ENCODE data around the gene TGFBR3L.

Gene TGFBR3L

GRCh38 chr19:7961920-7962626 is 47.4 kb downstream of the TGFBR3L start:
- no peak for DNase-seq

- DNase-seq: no peak
Measured at GRCh38 chr19:7962644-7963268, 48.1 kb downstream of the TGFBR3L start.

GRCh38 chr19:7963566-7963965 is 48.9 kb downstream of the TGFBR3L start:
- no peak for DNase-seq

DNA sequence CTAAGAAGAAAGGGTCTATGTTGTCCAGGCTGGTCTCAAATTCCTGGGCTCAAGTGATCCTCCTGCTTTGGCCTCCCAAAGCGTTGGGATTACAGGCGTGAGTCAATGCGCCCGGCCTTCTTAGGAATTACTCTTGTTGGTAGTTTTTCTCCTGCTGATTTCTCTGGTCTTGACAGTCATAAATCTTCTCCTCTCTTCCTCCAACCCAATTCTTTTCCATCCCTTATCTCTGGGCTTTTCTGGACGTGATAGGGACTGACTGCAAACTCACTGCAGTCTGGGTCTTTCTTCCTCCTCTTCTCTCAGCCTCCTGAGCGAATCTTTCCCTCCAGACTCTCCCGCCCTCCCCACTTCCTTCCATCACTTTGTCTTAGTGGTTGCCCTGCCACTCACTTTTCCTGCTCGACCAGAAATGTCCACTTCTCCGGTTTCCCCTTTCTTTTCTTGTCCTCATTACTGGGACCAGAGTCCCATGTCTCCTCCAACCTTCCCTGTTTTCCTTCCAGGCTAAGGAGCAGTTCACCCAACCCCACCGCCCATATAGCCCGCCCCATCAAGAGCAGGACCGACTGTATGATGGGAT is 50.7 kb downstream of the TGFBR3L start:
- no peak for DNase-seq

- DNase-seq: no peak
Measured at GRCh38 chr19:7965921-7966665, 51.5 kb downstream of the TGFBR3L start.

DNA sequence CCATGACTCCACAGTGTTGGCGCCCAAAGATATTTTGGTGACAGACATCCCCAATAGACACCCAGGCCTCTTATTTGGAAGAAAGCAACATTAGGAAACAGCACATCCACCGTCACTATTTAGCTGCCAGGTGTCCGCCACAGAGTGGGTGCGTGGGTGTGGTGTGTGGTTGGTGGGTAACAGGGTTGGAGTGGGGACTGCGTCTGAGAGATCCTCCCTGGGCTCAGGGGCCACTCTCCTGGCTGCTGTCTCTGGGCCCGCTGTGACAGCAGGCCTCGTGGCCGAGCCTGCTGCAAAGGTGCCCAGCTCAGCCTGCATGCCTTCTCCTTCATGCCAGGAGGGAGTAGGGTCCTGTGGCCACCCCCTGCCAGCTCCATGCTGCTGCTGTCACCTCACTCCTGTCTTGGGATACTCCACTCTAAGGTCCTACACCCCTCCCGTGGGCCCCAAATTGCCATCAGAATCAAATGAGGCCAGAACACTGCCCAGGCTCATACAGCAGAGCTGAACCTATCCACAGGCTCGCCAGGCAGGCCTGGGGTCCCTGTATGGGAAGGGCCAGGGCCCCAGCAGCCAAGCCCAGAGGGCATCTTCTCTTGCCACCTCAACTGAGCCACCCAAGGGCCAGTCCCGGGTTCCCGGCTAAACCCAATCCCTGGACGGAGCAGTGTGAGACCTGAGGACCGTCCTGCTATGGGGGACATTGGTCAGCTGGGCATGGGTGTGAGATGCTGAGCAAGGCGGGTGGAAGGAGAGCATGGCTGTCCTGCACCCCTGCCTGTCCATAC is 53.6 kb downstream of the TGFBR3L start:
- DNase-seq: no peak
